ENCODE results near the gene FANCM. TPM values are rescaled to one million over a fixed set of nuclear protein-coding genes. Genes with fewer than 3 reads are reported as not detected.
"Not testable (repeated sequence)": the region's sequence is repeated elsewhere in the genome, so short reads cannot be mapped to it uniquely, and the experiment has no call there.

FANCM gene
- total and polyA plus RNA-seq, 2 donors (not counting 3 experiments of a cell fraction or from before 2014, with no cell fraction given): 2.2 to 13.7 TPM

- FAIRE-seq: no peak
- intact Hi-C loops (cut with micrococcal nuclease) (no loop called here), dilution Hi-C loops (cut with MboI; ENCODE audit: extremely low pct_ligation_motif_present, low sequenced_read_pairs) (no loop called here)
- no peaks in the 10 kb centered on the region for H3K79me2 ChIP-seq (ENCODE audit: control insufficient read depth, insufficient read depth, low read length)
- no peaks in the 10 kb centered on the region for H4K20me1 ChIP-seq (replicated peaks; ENCODE audit: control insufficient read depth, extremely low read depth, insufficient read depth, low read length)
- CTCF ChIA-PET: interaction anchor here (0.9 to 1.2 kb wide), 2 partner anchors 13 to 299 kb away, joined by 3 to 4 read pairs; no protein-coding TSS in a partner anchor
- H3K27me3 ChIP-seq (ENCODE audit: control insufficient read depth in 2 of 2, insufficient read depth in 2 of 2, low read length in 2 of 2): no peaks in the 10 kb centered on the region
- H2AFZ ChIP-seq (ENCODE audit: low read depth, low read length): no peak overlapping the region
- no peak overlapping the region for H3K4me3 ChIP-seq (replicated peaks in 1 of 3; ENCODE audit: insufficient read depth in 1 of 3, low read depth in 1 of 3, low read length in 3 of 3)
- POLR2A ChIA-PET: no interaction called here
- H3K27ac ChIP-seq (ENCODE audit: insufficient read depth, low read depth, low read length): no peak overlapping the region
- no peaks in the 10 kb centered on the region for H3K4me1 ChIP-seq (ENCODE audit: control insufficient read depth, extremely low read depth, insufficient read depth, low read length)
- TF ChIP-seq MYC (IDR thresholded peaks at IDR 0.05; ENCODE audit: low read depth, low read length): no peak
- TF ChIP-seq MAX (IDR thresholded peaks at IDR 0.05; ENCODE audit: insufficient read depth, insufficient read length): no peak
- TF ChIP-seq GATA2 (IDR thresholded peaks at IDR 0.05; ENCODE audit: insufficient read depth, insufficient read length, low read depth, low read length): no peak
- no peak for TF ChIP-seq CTCF (IDR thresholded peaks at IDR 0.05; ENCODE audit: extremely low read depth in 1 of 2, insufficient read depth in 1 of 2, low read depth in 1 of 2, low read length in 2 of 2)
- no peak for TF ChIP-seq EZH2 (IDR thresholded peaks at IDR 0.05; ENCODE audit: borderline replicate concordance, low read depth, low read length, severe bottlenecking)
- TF ChIP-seq FOS (IDR thresholded peaks at IDR 0.05; ENCODE audit: borderline replicate concordance, insufficient read depth, low read length): no peak
- TF ChIP-seq JUN (IDR thresholded peaks at IDR 0.05; ENCODE audit: borderline replicate concordance, insufficient read depth, insufficient read length, low read depth): no peak
- no peak for TF ChIP-seq POLR2AphosphoS5 (IDR thresholded peaks at IDR 0.05; ENCODE audit: insufficient read depth, low read depth, low read length)
- no peak for TF ChIP-seq POLR2A (IDR thresholded peaks at IDR 0.05; ENCODE audit: low read depth, low read length)
- H3K4me2 ChIP-seq (ENCODE audit: insufficient read depth, low read length): no peak overlapping the region
- no peak overlapping the region for H3K9ac ChIP-seq (replicated peaks; ENCODE audit: extremely low read depth, insufficient read depth, low read length)
- no peak for DNase-seq (ENCODE audit: low read depth, low spot score)
- no peaks in the 10 kb centered on the region for H3K9me1 ChIP-seq (replicated peaks; ENCODE audit: control insufficient read depth, extremely low read depth, insufficient read depth, low read length)
- peaks cover 5 to 16% of the 10 kb centered on the region in 2 experiments for H3K36me3 ChIP-seq (ENCODE audit: control insufficient read depth in 2 of 2, extremely low read depth in 1 of 2, insufficient read depth in 2 of 2, low read length in 2 of 2)
- no TSS peak for BruUV-seq (replicated peaks)
- no peaks in the 10 kb centered on the region for H3K9me3 ChIP-seq (replicated peaks; ENCODE audit: control insufficient read depth, insufficient read depth, low read length)
These were observed 76.5 kb downstream of the FANCM start for GRCh38 chr14:45212231-45212630.

- POLR2A ChIA-PET; FAIRE-seq; H3K27me3 ChIP-seq (ENCODE audit: control insufficient read depth in 2 of 2, insufficient read depth in 2 of 2, low read length in 2 of 2); H3K4me2 ChIP-seq (ENCODE audit: insufficient read depth, low read length); H3K4me1 ChIP-seq (ENCODE audit: control insufficient read depth, extremely low read depth, insufficient read depth, low read length); H3K9ac ChIP-seq (replicated peaks; ENCODE audit: extremely low read depth, insufficient read depth, low read length); H3K9me3 ChIP-seq (replicated peaks; ENCODE audit: control insufficient read depth, insufficient read depth, low read length); CTCF ChIA-PET; H3K4me3 ChIP-seq (replicated peaks in 1 of 3; ENCODE audit: insufficient read depth in 1 of 3, low read depth in 1 of 3, low read length in 3 of 3); dilution Hi-C loops (cut with MboI; ENCODE audit: extremely low pct_ligation_motif_present, low sequenced_read_pairs); DNase-seq (ENCODE audit: low read depth, low spot score); H2AFZ ChIP-seq (ENCODE audit: low read depth, low read length); H3K79me2 ChIP-seq (ENCODE audit: control insufficient read depth, insufficient read depth, low read length); H3K9me1 ChIP-seq (replicated peaks; ENCODE audit: control insufficient read depth, extremely low read depth, insufficient read depth, low read length); H4K20me1 ChIP-seq (replicated peaks; ENCODE audit: control insufficient read depth, extremely low read depth, insufficient read depth, low read length); BruUV-seq (replicated peaks); H3K27ac ChIP-seq (ENCODE audit: insufficient read depth, low read depth, low read length); intact Hi-C loops (cut with micrococcal nuclease): not testable (repeated sequence)
- peaks cover 5 to 16% of the 10 kb centered on the region in 2 experiments for H3K36me3 ChIP-seq (ENCODE audit: control insufficient read depth in 2 of 2, extremely low read depth in 1 of 2, insufficient read depth in 2 of 2, low read length in 2 of 2)
These were observed 78.0 kb downstream of the FANCM start for GRCh38 chr14:45213716-45214115.

GRCh38 chr14:45214341-45214740 lies 78.6 kb downstream of the FANCM start:
- H3K4me2 ChIP-seq (ENCODE audit: insufficient read depth, low read length); BruUV-seq (replicated peaks); H3K4me1 ChIP-seq (ENCODE audit: control insufficient read depth, extremely low read depth, insufficient read depth, low read length); H3K79me2 ChIP-seq (ENCODE audit: control insufficient read depth, insufficient read depth, low read length); H2AFZ ChIP-seq (ENCODE audit: low read depth, low read length); H3K9me3 ChIP-seq (replicated peaks; ENCODE audit: control insufficient read depth, insufficient read depth, low read length); intact Hi-C loops (cut with micrococcal nuclease); dilution Hi-C loops (cut with MboI; ENCODE audit: extremely low pct_ligation_motif_present, low sequenced_read_pairs); H4K20me1 ChIP-seq (replicated peaks; ENCODE audit: control insufficient read depth, extremely low read depth, insufficient read depth, low read length); H3K27ac ChIP-seq (ENCODE audit: insufficient read depth, low read depth, low read length); H3K4me3 ChIP-seq (replicated peaks in 1 of 3; ENCODE audit: insufficient read depth in 1 of 3, low read depth in 1 of 3, low read length in 3 of 3); H3K27me3 ChIP-seq (ENCODE audit: control insufficient read depth in 2 of 2, insufficient read depth in 2 of 2, low read length in 2 of 2); POLR2A ChIA-PET; H3K9me1 ChIP-seq (replicated peaks; ENCODE audit: control insufficient read depth, extremely low read depth, insufficient read depth, low read length); CTCF ChIA-PET; DNase-seq (ENCODE audit: low read depth, low spot score); H3K9ac ChIP-seq (replicated peaks; ENCODE audit: extremely low read depth, insufficient read depth, low read length); FAIRE-seq: not testable (repeated sequence)
- peaks cover 5 to 14% of the 10 kb centered on the region in 2 experiments for H3K36me3 ChIP-seq (ENCODE audit: control insufficient read depth in 2 of 2, extremely low read depth in 1 of 2, insufficient read depth in 2 of 2, low read length in 2 of 2)
